Neural cell (in vitro differentiated cells): ENCODE data around the gene PDS5A. TPM values are rescaled to one million over a fixed set of nuclear protein-coding genes. Genes with fewer than 3 reads are reported as not detected.

Experiments used
- H2AFZ ChIP-seq: fragments of 200-600, 300-800 bp; sonication (generic), shearing (Covaris generic); 2 replicates; pipeline ENCODE4 v1.6.0; 2014; ENCODE audit warnings: low read depth, mild to moderate bottlenecking, antibody characterized with exemption, low read length, moderate library complexity
- H3F3A ChIP-seq: fragments of 200-600 bp; shearing (Covaris generic); 2 replicates; pipeline ENCODE4 v1.6.1; 2016; ENCODE audit warnings: mild to moderate bottlenecking, moderate library complexity, mixed read lengths, antibody characterized with exemption, low read length; ENCODE audit not compliant: insufficient read depth, poor library complexity, severe bottlenecking
- H3K27ac ChIP-seq: fragments of 200-600, 300-800 bp; sonication (generic), shearing (Covaris generic); 2 replicates; pipeline ENCODE4 v1.5.1; 2014; ENCODE audit warnings: mild to moderate bottlenecking, low read length, moderate library complexity
- H3K27me3 ChIP-seq: fragments of 300-800, 200-600 bp; sonication (generic), shearing (Covaris generic); 2 replicates; pipeline ENCODE4 v1.6.0; 2014; ENCODE audit warnings: mild to moderate bottlenecking, low read depth, low read length, moderate library complexity; ENCODE audit not compliant: insufficient read depth
- H3K36me3 ChIP-seq: fragments of 300-800, 200-600 bp; sonication (generic), shearing (Covaris generic); 2 replicates; pipeline ENCODE4 v1.5.1; 2014; ENCODE audit warnings: mild to moderate bottlenecking, antibody characterized with exemption, low read length, moderate library complexity; ENCODE audit not compliant: insufficient read depth
- H3K4me2 ChIP-seq: fragments of 300-800, 200-600 bp; sonication (generic), shearing (Covaris generic); 2 replicates; pipeline ENCODE4 v1.6.0; 2014; ENCODE audit warnings: mild to moderate bottlenecking, low read length
- H3K4me3 ChIP-seq: fragments of 300-800, 200-600 bp; sonication (generic), shearing (Covaris generic); 2 replicates; pipeline ENCODE4 v1.5.1; 2014; ENCODE audit warnings: mild to moderate bottlenecking, low read length, moderate library complexity
- H3K79me2 ChIP-seq: fragments of 200-600 bp; shearing (Covaris generic); replicated peaks from 2 replicates; pipeline ENCODE4 v1.6.0; 2014; ENCODE audit warnings: mild to moderate bottlenecking, low read length, moderate library complexity; ENCODE audit not compliant: insufficient read depth
- H3K9ac ChIP-seq: fragments of 300-800, 200-600 bp; sonication (generic), shearing (Covaris generic); 2 replicates; pipeline ENCODE4 v1.6.1; 2016; ENCODE audit warnings: mild to moderate bottlenecking, low read length, mixed read lengths
- H3K9me2 ChIP-seq: fragments of 200-600 bp; shearing (Covaris generic); 2 replicates; pipeline ENCODE4 v1.6.1; 2016; ENCODE audit warnings: mild to moderate bottlenecking, low read length, mixed read lengths; ENCODE audit not compliant: insufficient read depth
- H3K9me3 ChIP-seq: fragments of 200-600, 300-800 bp; sonication (generic), shearing (Covaris generic); 2 replicates; pipeline ENCODE4 v1.6.1; 2016; ENCODE audit warnings: mild to moderate bottlenecking, mixed run types, low read length, moderate library complexity, mixed read lengths
- H4K20me1 ChIP-seq: fragments of 200-600 bp; shearing (Covaris generic); 2 replicates; pipeline ENCODE4 v1.6.1; 2016; ENCODE audit warnings: mild to moderate bottlenecking, mixed run types; ENCODE audit not compliant: insufficient read depth
- EP300 ChIP-seq: fragments of 450-650 bp; conservative IDR thresholded peaks from 2 replicates; pipeline ENCODE4 v1.6.1; 2014; ENCODE audit warnings: antibody characterized with exemption, mild to moderate bottlenecking, moderate library complexity; ENCODE audit not compliant: poor library complexity, severe bottlenecking
- EZH2 ChIP-seq: fragments of 200-600, 300-800 bp; shearing (Covaris generic), sonication (generic); IDR thresholded peaks from 2 replicates; pipeline ENCODE4 v1.6.1; 2014; ENCODE audit warnings: antibody characterized with exemption, low read length, borderline replicate concordance, mild to moderate bottlenecking; ENCODE audit not compliant: insufficient read depth, poor library complexity, severe bottlenecking
- MXI1 ChIP-seq: fragments of 450-650 bp; conservative IDR thresholded peaks from 2 replicates; pipeline ENCODE4 v1.6.1; 2014; ENCODE audit warnings: antibody characterized with exemption, mild to moderate bottlenecking; ENCODE audit not compliant: poor library complexity, severe bottlenecking
- POLR2AphosphoS5 ChIP-seq: IDR thresholded peaks from 2 replicates; pipeline ENCODE4 v1.6.1; 2012
- RAD21 ChIP-seq: fragments of 450-650 bp; conservative IDR thresholded peaks from 2 replicates; pipeline ENCODE4 v1.6.1; 2014; ENCODE audit warnings: antibody characterized with exemption, mild to moderate bottlenecking, moderate library complexity
- SMC3 ChIP-seq: fragments of 450-650 bp; conservative IDR thresholded peaks from 2 replicates; pipeline ENCODE4 v1.6.1; 2014; ENCODE audit warnings: antibody characterized with exemption, mild to moderate bottlenecking, moderate library complexity; ENCODE audit not compliant: poor library complexity
- TAF1 ChIP-seq: IDR thresholded peaks from 2 replicates; pipeline ENCODE4 v1.6.1; 2012; ENCODE audit warnings: low read depth
- polyA plus RNA-seq: library from polyadenylated mRNA; depleted of rRNA; stranded (reverse); fragments of >200 nt; gene quantifications from 2 replicates; pipeline ENCODE4 v1.2.3, GENCODE V29; 2014
- TF ChIP-seq, protein P1 (sequence below): fragments of 450-650 bp; IDR thresholded peaks from 2 replicates; pipeline ENCODE4 v1.5.1; 2014; ENCODE audit warnings: antibody characterized with exemption, mild to moderate bottlenecking, moderate library complexity; ENCODE audit not compliant: poor library complexity, severe bottlenecking
- TF ChIP-seq, protein P2 (sequence below): IDR thresholded peaks from 2 replicates; pipeline ENCODE4 v1.6.1; 2012; ENCODE audit warnings: borderline replicate concordance

The PDS5A gene
- polyA plus RNA-seq, 1 donor from 2014 or later = 46.3 TPM

DNA sequence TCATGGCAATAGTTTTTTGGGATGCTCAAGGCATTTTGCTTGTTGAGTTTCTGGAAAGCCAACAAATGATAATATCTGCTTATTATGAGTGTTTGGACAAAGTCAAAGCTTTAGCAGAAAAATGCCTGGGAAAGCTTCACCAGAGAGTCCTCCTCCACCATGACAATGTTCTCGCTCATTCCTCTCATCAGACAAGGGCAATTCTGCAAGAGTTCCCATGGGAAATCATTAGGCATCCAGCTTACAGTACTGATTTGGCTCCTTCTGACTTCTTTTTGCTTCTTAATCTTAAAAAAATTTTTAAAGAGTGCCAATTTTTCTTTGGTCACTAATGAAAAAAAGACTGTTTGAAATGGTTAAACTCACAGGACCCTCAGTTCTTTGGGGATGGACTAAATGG is 143.4 kb downstream of the PDS5A start:
- no peak overlapping the region for H2AFZ ChIP-seq
- no peaks in the 10 kb centered on the region for H3F3A ChIP-seq
- H4K20me1 ChIP-seq = no peaks in the 10 kb centered on the region
- no peaks in the 10 kb centered on the region for H3K36me3 ChIP-seq
- H3K9me2 ChIP-seq = no peaks in the 10 kb centered on the region
- no peaks in the 10 kb centered on the region for H3K27me3 ChIP-seq
- no peaks in the 10 kb centered on the region for H3K9me3 ChIP-seq
- H3K79me2 ChIP-seq = no peaks in the 10 kb centered on the region
- no peak overlapping the region for H3K27ac ChIP-seq
- H3K4me2 ChIP-seq = no peak overlapping the region
- no peak overlapping the region for H3K4me3 ChIP-seq
- TF ChIP-seq SMC3 = no peak
- TF ChIP-seq TAF1 = no peak
- TF ChIP-seq EP300 = no peak
- TF ChIP-seq, protein P1, sequence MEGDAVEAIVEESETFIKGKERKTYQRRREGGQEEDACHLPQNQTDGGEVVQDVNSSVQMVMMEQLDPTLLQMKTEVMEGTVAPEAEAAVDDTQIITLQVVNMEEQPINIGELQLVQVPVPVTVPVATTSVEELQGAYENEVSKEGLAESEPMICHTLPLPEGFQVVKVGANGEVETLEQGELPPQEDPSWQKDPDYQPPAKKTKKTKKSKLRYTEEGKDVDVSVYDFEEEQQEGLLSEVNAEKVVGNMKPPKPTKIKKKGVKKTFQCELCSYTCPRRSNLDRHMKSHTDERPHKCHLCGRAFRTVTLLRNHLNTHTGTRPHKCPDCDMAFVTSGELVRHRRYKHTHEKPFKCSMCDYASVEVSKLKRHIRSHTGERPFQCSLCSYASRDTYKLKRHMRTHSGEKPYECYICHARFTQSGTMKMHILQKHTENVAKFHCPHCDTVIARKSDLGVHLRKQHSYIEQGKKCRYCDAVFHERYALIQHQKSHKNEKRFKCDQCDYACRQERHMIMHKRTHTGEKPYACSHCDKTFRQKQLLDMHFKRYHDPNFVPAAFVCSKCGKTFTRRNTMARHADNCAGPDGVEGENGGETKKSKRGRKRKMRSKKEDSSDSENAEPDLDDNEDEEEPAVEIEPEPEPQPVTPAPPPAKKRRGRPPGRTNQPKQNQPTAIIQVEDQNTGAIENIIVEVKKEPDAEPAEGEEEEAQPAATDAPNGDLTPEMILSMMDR = no peak
- TF ChIP-seq POLR2AphosphoS5 = no peak
- TF ChIP-seq RAD21 = no peak
- TF ChIP-seq MXI1 = no peak
- TF ChIP-seq, protein P2, sequence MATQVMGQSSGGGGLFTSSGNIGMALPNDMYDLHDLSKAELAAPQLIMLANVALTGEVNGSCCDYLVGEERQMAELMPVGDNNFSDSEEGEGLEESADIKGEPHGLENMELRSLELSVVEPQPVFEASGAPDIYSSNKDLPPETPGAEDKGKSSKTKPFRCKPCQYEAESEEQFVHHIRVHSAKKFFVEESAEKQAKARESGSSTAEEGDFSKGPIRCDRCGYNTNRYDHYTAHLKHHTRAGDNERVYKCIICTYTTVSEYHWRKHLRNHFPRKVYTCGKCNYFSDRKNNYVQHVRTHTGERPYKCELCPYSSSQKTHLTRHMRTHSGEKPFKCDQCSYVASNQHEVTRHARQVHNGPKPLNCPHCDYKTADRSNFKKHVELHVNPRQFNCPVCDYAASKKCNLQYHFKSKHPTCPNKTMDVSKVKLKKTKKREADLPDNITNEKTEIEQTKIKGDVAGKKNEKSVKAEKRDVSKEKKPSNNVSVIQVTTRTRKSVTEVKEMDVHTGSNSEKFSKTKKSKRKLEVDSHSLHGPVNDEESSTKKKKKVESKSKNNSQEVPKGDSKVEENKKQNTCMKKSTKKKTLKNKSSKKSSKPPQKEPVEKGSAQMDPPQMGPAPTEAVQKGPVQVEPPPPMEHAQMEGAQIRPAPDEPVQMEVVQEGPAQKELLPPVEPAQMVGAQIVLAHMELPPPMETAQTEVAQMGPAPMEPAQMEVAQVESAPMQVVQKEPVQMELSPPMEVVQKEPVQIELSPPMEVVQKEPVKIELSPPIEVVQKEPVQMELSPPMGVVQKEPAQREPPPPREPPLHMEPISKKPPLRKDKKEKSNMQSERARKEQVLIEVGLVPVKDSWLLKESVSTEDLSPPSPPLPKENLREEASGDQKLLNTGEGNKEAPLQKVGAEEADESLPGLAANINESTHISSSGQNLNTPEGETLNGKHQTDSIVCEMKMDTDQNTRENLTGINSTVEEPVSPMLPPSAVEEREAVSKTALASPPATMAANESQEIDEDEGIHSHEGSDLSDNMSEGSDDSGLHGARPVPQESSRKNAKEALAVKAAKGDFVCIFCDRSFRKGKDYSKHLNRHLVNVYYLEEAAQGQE = no peak
- no peak for TF ChIP-seq EZH2
- no peak overlapping the region for H3K9ac ChIP-seq

DNA sequence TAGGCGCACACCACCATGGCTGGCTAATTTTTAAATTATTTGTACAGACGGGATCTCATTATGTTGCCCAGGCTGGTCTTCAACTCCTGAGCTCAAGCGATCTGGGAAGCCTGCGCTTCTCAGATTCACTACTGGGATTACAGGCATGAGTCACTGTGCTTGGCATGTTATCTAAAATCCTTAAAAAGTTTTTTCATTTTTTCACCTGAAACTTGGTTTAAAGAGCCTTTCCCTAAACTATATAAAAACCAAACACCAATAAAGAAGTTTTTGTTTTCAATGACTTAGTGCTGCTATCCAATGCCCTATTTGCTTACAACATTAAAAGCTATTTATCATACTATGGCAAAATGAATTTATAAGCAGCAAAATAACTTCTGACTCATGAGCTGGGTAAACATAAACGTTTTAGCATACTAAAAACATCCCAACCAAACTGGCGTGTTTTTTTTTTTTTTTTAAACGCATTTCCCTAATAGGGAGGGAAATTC is 151.9 kb downstream of the PDS5A start:
- Histone ChIP-seq H3K79me2 (no peaks in the 10 kb centered on the region), H3K4me3 (no peak overlapping the region), H4K20me1 (no peaks in the 10 kb centered on the region), H3K9ac (no peak overlapping the region), H3K9me3 (no peaks in the 10 kb centered on the region), H3K9me2 (no peaks in the 10 kb centered on the region), H3K27ac (no peak overlapping the region), H2AFZ (no peak overlapping the region), H3F3A (no peaks in the 10 kb centered on the region), H3K27me3 (no peaks in the 10 kb centered on the region), H3K4me2 (no peak overlapping the region), H3K36me3 (no peaks in the 10 kb centered on the region)
- TF ChIP-seq EZH2 (no peak), POLR2AphosphoS5 (no peak), SMC3 (no peak), TAF1 (no peak), RAD21 (no peak), MXI1 (no peak), EP300 (no peak)
- TF ChIP-seq, protein P1 = no peak
- TF ChIP-seq, protein P2 = no peak
